Left lung (tissue), 10 donors: ENCODE data around the gene BIVM. TPM values are rescaled to one million over a fixed set of nuclear protein-coding genes. Genes with fewer than 3 reads are reported as not detected.

Experiments used
- ATAC-seq: fragments of 200-7000 bp; cut with Tn5 transposase; one replicate; pipeline ENCODE4 v1.9.1; 2020; ENCODE audit warnings: moderate library complexity
- DNase-seq, 4 donors: peaks; one replicate each; pipeline ENCODE4 v3.0.0-alpha.2; 2013 to 2020
- H3K27ac ChIP-seq, 2 donors: fragments of 200-600 bp; sonication (generic) in 1 of 2; one replicate each; pipeline versions ENCODE4 v1.5.0 to v1.8.0; 2020 to 2021
- H3K27me3 ChIP-seq, 2 donors: fragments of 200-600 bp; sonication (generic) in 1 of 2; one replicate each; pipeline versions ENCODE4 v1.5.0 to v1.8.0; 2020 to 2021
- H3K36me3 ChIP-seq, 2 donors: fragments of 200-600 bp; sonication (generic) in 1 of 2; one replicate each; pipeline versions ENCODE4 v1.5.0 to v1.8.0; 2020 to 2021
- H3K4me1 ChIP-seq, 2 donors: fragments of 200-600 bp; one replicate each; pipeline ENCODE4 v1.8.0; 2021
- H3K4me3 ChIP-seq, 2 donors: fragments of 200-600 bp; sonication (generic) in 1 of 2; one replicate each; pipeline versions ENCODE4 v1.5.0 to v1.8.0; 2020 to 2021; ENCODE audit warnings: mild to moderate bottlenecking in 1 of 2
- H3K9me3 ChIP-seq, 2 donors: fragments of 200-600 bp; sonication (generic) in 1 of 2; one replicate each; pipeline versions ENCODE4 v1.5.0 to v1.8.0; 2020 to 2021
- CTCF ChIP-seq, 2 donors: fragments of 200-600 bp; sonication (generic) in 1 of 2; IDR thresholded peaks; one replicate each; pipeline versions ENCODE4 v1.5.0 to v1.8.0; 2021; ENCODE audit warnings: antibody characterized with exemption in 2 of 2
- intact Hi-C, 2 donors: fragments of 100-400 bp; cut with DNase I; formaldehyde crosslinking; loops; one replicate each; pipeline versions ENCODE4 v1.11.2 to v1.14.2; 2022
- polyA plus RNA-seq, 6 donors: library from polyadenylated mRNA; unstranded; fragments of 120-200 nt; gene quantifications; one replicate each; pipeline ENCODE4 v1.2.1, GENCODE V29; 2013; ENCODE audit not compliant: insufficient read length in 6 of 6
- total RNA-seq, 2 donors: library from RNA; stranded (reverse); fragmentation: NEBNext Ultra II Directional; extraction: Animal tissue kit (Norgen Biotek cat#: 25700); gene quantifications; one replicate each; pipeline ENCODE4 v1.2.1, GENCODE V29; 2021
- donor health status: DM: no; HTN: yes; CAD: no.
- donor health status: DM: no; HTN: no; CAD: no.

BIVM gene
- total and polyA plus RNA-seq, 8 donors, result 16.9 to 49.5 (median 46.6) TPM

GRCh38 chr13:102863590-102863989 is 64.7 kb downstream of the BIVM start:
- ATAC-seq (no peak), DNase-seq (no peak)
- Histone ChIP-seq H3K4me1 (peaks cover 0 to 13% of the 10 kb centered on the region in 2 donors), H3K27ac (no peak overlapping the region), H3K4me3 (no peak overlapping the region), H3K27me3 (no peaks in the 10 kb centered on the region), H3K9me3 (no peaks in the 10 kb centered on the region), H3K36me3 (peaks cover 5 to 98% of the 10 kb centered on the region in 2 donors)
- intact Hi-C loops, result no loop called here
- TF ChIP-seq CTCF (IDR thresholded peaks at IDR 0.05), result no peak

GRCh38 chr13:102868366-102868936 is 69.5 kb downstream of the BIVM start:
- H3K9me3 ChIP-seq, result no peaks in the 10 kb centered on the region
- H3K4me3 ChIP-seq, result no peak overlapping the region
- no peak for DNase-seq
- peaks cover 0 to 23% of the 10 kb centered on the region in 2 donors for H3K4me1 ChIP-seq
- intact Hi-C loops, result no loop called here
- peaks cover 0 to 94% of the 10 kb centered on the region in 2 donors for H3K36me3 ChIP-seq
- ATAC-seq, result no peak
- no peak overlapping the region for H3K27ac ChIP-seq
- H3K27me3 ChIP-seq, result no peaks in the 10 kb centered on the region
- no peak for TF ChIP-seq CTCF (IDR thresholded peaks at IDR 0.05)

GRCh38 chr13:102869948-102870676 is 71.2 kb downstream of the BIVM start:
- H3K36me3 ChIP-seq, result peaks cover 0 to 95% of the 10 kb centered on the region in 2 donors

GRCh38 chr13:102870677-102871415 is 71.9 kb downstream of the BIVM start:
- peaks cover 0 to 95% of the 10 kb centered on the region in 2 donors for H3K36me3 ChIP-seq

More at GRCh38 chr13:102869948-102870676, 71.2 kb downstream of the BIVM start:
- no peaks in the 10 kb centered on the region for H3K9me3 ChIP-seq
- H3K4me1 ChIP-seq, result peaks cover 0 to 13% of the 10 kb centered on the region in 2 donors
- no peak for TF ChIP-seq CTCF (IDR thresholded peaks at IDR 0.05)
- H3K4me3 ChIP-seq, result no peak overlapping the region
- DNase-seq (no peak), ATAC-seq (peak; percentile 19)
- intact Hi-C loops, result no loop called here
- H3K27me3 ChIP-seq, result no peaks in the 10 kb centered on the region
- H3K27ac ChIP-seq, result no peak overlapping the region

More at GRCh38 chr13:102870677-102871415, 71.9 kb downstream of the BIVM start:
- peak; percentile 94 for ATAC-seq
- peak; percentile 49 to 72 for TF ChIP-seq CTCF (IDR thresholded peaks at IDR 0.05)
- H3K4me3 ChIP-seq, result no peak overlapping the region
- DNase-seq, result peak; percentile 36 to 83 (median 52)
- H3K4me1 ChIP-seq, result peaks cover 0 to 12% of the 10 kb centered on the region in 2 donors
- no peaks in the 10 kb centered on the region for H3K9me3 ChIP-seq
- intact Hi-C loops, result no loop called here
- no peak overlapping the region for H3K27ac ChIP-seq
- no peaks in the 10 kb centered on the region for H3K27me3 ChIP-seq
